Hematopoietic multipotent progenitor cell treated with erythropoietin and hydrocortisone succinate and interleukin-3 and kit ligand, for 6 days (in vitro differentiated cells): ENCODE measurements around the gene SGPP1.
A peak's percentile ranks its signal among the peaks of the same experiment; 100 is the strongest.
"Not testable (repeated sequence)": the region's sequence is repeated elsewhere in the genome, so short reads cannot be mapped to it uniquely, and the experiment has no call there.

ENCODE experiments used
- DNase-seq: peaks from one replicate; pipeline ENCODE4 v3.0.0-alpha.2; 2015

Gene SGPP1

DNA sequence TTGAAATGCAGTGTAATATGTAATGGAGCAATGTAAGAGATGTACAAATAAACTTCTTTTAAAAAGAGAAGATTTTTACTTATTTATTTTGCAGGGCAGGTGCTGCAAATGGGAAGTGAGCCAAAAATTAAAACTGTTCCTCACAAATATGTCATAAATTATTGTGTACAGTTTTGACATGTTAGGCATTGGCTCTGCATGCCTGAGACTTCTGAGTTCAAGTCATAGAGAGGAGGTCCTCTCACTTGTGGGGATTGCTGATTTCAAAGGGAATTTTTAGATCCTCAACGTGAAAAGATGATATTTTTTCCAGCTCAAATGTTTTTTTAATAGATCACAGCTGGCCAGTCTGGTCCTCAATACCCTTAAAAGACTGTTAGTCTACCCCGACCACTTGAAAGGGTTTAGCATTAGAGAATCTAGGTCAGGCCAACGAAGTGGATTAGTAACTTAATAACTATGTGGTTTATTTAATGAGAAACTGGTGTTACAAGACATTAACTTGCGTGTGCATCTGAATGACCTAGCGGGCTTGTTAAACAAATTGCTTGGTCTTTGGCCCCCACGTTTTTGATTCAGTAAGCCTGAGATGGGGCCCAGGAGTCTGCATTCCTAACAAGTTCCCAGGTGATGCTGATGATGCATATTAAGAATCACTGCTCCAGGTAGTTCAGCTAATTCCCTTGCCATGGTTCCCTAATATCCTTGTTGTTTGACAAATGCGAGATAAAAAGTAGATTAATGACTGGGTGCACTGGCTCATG is 55.3 kb downstream of the SGPP1 start:
- no peak for DNase-seq

DNA sequence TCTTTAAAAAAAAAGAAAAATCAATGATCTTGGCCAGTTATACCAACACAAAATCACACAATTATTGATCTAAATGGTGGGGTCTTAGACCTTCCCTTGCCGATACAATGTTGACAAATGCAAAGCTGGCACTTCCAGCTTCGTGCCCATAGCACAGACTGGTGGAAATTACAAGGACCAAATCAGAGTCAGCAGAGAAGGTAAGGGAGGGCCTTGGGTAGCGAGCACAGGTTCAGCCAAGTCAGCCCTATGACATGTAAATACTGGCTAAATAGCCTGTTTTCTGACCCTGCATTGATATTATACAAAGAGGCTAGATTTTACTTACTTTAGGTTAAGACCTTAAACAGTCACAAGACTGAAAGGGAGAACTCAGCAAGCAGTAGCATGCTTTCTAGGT is 55.9 kb downstream of the SGPP1 start:
- no peak for DNase-seq

GRCh38 chr14:63670692-63671091 is 57.2 kb downstream of the SGPP1 start:
- no peak for DNase-seq

GRCh38 chr14:63666335-63666734 is 61.5 kb downstream of the SGPP1 start:
- peak; percentile 75 for DNase-seq

DNA sequence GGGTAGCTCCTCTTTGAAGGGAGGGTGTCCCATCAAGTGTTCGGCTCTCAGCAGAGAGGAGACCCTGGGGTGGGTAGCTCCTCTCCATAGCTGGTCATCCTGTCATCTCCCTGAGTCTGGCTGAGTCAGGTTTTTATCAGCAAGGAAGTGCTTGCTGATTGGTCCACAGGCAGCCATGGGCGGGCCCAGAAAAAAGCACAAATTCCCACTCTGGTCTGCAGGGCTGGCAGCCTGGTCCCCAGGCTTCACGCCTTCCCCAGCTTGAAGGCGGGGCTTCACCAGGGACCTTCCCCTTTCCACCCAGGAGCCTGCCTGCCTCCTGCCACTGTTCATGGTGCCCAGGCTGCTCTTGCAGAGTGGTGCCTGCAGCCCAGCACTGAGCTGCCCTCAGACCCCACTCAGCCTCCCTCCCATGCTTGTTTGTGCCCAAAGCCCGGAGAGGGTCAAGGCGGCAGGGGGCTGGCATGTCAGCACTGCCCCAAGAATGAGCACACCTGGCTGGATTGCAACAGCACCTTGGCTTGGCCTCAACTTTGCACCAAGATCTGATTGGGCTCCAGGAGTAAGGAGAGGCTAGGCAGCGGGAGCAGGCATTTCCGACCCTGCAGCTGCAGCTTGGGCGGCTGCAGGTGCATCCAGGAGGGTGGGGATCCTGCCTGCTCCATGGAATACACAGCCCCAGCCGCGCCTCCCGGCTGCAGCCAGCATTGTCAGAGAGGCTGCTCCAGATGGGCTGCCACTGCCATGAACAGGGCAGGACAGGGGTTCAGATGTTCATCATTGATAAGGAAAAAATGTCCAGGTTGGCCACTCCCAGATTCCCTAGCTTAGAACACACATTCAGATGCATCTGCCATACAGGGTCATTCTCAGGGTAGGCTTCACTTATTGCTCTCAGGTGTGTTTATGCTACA is 64.2 kb downstream of the SGPP1 start:
- DNase-seq: peak; percentile 24

- no peak for DNase-seq
Measured at GRCh38 chr14:63662776-63663175, 65.1 kb downstream of the SGPP1 start.

- not testable (repeated sequence) for DNase-seq
Measured at GRCh38 chr14:63661881-63662280, 66.0 kb downstream of the SGPP1 start.

DNA sequence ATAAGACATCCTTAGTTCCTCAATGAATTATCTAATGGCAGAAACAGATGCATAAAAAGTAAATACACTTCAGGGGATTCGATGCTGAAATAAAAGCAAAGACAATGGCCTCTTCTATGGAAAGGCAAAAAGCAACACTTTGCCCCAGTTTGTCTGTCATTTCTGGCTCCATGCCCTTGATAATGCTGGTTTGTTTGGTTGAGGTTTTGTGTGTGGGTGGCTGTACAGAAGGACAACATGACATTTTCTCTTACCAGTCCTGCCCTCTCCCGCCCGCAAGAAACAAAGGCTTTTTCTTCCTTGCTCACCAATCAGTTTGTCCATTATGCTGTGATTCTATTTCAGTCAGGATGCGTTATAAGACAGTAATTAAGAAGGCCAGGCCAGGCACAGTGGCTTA is 68.1 kb downstream of the SGPP1 start:
- no peak for DNase-seq

DNA sequence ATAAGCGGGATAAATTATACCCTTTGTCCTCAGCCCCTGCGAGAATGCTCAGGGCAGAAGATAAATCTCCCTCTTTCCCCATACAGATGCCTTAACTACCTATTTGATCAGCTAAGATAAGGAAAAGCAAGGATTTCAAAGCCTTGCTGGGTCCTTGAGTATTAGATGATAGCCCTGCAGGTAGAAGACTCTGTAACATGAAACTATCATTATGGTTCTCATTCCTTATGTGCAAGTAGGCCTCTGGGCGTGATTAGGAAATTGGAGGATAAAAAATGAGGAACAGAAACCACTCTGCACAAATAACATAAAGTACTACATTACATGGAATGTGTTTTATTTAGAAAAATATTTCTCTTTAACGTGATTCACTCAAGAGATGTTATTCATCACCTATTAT is 71.7 kb downstream of the SGPP1 start:
- no peak for DNase-seq

DNA sequence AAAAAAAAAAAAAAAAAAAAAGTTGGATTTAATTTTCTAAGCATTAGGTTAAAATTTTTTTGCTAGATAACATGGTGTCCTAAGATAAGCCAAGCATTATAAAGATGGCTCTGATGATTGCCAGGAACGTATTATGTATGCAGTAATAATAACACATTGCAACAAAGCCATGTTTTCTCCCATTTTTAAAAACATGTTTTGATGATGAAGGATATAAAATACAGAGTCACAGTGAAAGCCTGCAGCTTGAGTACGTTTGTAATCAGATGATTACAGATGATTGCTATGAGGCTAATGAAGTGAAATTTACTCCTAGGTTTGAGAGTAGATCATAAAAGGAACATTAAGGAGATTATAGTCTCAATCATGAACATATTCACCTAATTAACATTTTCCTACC is 72.9 kb downstream of the SGPP1 start:
- no peak for DNase-seq

GRCh38 chr14:63654346-63654745 is 73.5 kb downstream of the SGPP1 start:
- DNase-seq: no peak

GRCh38 chr14:63652406-63652805 is 75.5 kb downstream of the SGPP1 start:
- no peak for DNase-seq

DNA sequence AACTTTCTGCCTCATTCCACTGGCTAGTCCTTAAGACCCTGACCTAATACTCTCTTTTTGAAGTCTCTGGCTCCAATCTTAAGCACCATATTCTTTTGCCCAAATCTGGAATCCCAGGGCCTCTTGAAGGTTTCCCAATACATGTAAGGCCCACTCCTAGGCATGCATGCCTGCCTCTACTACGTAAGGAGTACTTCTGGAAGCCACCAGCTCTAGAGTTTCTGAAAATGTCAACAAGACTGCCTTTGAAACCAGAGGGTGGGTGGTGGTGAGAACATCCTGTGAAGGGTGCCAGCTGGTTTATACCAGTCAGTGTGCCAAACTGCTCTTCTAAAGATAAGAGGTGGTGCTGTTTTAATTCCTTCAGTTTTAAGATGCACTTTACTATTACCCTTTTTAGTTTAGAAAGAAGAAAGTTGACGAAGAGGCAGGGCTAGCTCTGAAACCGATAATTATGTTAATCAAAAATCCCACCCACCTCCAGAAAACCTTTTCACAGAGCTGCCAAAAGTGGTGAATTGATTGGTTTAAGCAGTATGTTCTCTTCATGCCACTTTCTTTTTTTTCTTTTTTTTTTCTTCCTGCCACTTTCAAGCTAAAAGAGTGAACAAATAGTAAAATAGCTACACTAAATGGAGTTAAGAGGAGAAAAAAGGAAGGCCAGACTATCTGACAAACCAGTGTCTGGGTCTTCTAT is 77.5 kb downstream of the SGPP1 start:
- peak; percentile 72 for DNase-seq

DNA sequence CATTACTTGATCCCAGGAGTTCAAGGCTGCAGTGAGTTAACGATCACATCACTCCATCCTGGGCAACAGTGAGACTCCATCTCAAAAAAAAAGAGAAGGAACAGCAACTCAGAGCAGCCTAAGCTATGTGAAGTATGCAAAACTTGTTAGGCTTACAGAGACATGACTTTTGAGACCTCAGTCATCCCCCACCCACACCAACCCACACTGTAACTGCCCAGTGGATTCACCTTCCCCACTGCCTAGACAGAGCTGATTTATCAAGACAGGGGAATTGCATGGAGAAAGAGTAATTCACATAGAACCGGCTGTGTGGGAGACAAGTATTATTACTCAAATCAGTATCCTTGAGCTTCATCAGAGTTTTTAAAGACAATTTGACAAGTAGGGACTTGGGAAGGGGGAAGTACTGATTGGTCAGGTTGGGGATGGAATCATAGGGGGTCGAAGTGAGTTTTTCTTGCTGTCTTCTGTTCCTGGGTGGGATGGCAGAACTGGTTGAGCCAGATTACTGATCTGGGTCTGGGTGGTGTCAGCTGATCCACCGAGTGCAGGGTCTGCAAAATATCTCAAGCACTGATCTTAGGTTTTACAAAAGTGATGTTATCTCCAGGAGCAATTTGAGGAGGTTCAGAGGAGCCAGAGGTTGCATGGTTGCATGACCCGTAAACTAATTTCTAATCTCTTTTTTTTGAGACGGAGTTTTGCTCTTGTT is 80.0 kb downstream of the SGPP1 start:
- no peak for DNase-seq

DNA sequence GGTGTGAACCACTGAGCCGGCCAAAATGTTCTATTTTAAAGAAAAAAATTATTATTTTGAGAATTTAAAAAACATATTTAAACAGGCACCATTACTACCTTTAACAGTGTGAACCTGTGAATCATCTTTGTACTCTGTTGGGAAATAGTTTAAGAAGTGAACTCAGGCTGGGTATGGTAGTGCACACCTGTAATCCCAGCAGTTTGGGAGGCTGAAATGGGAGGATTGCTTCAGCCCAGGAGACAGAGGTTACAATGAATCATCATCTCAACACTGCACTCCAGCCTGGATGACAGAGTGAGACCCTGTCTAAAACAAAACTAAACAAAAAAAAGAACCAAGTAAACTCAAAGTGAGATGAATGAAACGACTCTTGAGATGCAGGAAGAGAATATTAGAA is 83.1 kb downstream of the SGPP1 start:
- no peak for DNase-seq

DNA sequence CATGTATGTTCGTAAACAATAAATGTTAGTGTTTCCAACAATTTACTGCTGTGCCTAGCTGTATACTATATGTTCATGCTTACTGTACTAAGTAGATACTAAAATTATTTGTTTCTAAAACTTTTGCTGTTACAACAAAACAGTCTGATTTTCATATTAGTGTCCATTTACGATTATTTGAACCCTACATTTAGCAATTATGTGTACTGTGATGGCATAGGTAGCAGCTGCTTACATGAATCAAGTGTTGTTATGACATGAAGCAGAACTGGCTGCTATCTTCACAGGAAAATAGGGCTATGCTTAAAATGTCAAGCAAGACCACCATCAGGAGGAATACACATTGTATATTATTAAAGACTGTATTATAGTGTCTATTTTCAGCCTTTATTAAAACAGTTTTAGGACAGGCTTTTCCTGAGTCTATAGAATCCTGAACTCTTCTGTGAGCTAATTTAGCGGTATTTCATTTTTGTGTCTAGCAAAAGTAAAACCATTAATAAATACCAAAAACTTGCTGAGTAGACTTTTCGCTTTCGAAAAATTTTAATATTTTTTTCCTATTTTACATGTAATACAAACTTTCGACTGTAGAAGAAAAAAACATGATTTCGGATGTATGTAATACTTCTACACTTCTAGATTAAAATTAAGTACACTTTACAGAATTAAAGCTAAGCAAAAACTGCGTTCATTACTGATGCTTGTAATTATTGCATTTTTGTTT is 85.0 kb downstream of the SGPP1 start:
- DNase-seq: peak; percentile 49

DNA sequence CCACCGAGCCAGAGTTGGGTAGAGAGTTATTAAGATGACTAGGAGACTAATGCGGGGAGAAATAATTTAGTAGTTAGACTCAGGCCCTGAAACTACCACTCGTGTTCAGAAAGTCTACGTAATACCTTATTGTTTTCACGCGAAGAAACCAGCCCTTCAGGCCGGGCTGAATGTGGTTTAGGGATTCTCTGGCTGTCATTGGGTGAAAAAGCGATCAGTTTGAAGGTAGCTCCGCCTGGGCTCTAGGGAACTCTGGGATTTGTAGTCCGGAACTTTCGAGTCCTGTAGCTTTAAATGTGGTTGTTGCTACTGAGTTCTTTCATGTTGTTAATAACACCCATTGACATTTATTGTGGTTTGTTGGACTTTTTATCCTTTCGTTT is 85.6 kb downstream of the SGPP1 start:
- peak; percentile 98 for DNase-seq

DNA sequence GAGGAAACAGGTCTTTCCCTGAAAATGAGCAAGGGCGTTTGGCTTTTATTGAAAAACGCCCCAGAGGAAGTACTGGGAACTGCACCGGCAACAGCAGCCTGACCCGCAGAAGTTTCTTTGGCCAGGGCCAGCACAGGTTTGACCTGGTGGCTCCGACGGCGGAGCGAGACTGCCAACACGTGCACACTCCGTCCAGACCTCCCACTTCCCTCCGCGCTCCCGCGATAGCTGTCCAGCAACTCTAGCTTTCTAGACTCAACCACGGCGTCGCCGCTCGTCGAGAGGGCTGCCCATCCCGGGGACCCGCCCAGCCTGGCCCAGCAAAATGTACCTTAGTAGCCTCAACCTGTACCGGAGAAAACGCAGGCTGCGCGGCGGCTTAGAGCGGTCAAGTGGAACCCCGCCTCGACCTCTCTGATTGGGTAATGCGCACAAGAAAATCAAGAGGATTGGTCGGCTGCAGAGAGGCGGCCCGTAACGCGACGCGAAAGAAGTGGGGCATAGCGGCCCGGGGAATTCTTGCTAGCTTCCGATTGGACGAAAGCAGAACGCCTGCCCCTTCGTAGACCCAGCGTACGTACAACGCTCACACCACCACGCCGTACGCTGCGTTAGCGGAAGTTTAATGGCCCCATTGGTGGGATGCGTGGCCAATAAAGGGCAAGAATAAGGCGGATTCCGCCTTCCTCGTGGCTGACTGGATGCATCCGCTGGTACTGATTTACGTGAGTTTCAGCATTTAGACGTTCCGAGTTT is 86.2 kb downstream of the SGPP1 start, which contains the start of gene WDR89:
Gene WDR89 (minus strand): TSS at position 399 of the 756 bp plus-strand sequence. CDS start 41,929 bp downstream, outside the sequence.
- DNase-seq: peak; percentile 99

DNA sequence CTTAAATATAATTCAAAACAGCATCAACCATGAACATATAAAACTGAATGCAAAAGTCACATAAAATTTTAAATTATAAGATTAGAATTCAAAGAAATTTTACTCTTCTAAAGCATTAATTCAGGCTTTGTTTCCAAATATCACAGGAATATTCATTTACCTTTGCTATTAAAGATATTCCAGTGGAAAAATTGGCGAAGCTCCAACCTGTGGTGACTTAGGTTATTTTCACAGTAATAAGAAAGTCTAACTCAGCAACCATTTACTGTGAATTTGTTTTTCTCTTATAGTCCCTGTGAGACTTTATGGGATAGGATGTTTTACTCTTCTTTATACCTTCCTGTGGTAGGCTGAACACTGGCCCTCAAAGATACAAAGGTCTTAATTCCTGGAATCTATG is 89.4 kb downstream of the SGPP1 start:
- peak; percentile 26 for DNase-seq

- not testable (repeated sequence) for DNase-seq
Measured at GRCh38 chr14:63636094-63636635, 91.7 kb downstream of the SGPP1 start.
